Stimulated activated CD8-positive, alpha-beta memory T cell treated with anti-CD3 and anti-CD28 coated beads, Interleukin-2, amount 100 ng/mL, for 48 hours (primary cell): ENCODE data around the gene CRYGC.

ENCODE experiments used
- DNase-seq, 2 donors: peaks; one replicate each; pipeline ENCODE4 v3.0.0-alpha.2; 2020; ENCODE audit warnings: low read depth in 2 of 2

CRYGC gene

DNA sequence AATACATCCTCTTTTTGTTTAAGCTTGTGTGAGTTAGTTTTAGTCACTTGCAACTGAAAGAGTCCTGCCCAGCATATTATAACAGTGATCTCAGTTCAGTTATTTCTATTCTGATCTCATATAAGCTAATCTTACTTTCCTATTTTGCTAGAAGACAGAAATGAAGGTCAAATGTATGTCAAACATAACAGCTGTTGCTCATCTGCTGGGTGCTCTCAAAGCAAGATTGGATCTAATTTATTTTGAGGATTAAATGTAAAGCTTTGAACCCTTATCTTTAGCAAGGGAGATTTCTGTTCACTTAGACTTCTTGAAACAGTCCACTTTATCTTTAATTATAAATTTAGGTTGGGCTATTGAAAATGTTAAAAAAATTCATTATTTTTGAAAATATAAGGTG is 36.5 kb downstream of the CRYGC start:
- DNase-seq: no peak

DNA sequence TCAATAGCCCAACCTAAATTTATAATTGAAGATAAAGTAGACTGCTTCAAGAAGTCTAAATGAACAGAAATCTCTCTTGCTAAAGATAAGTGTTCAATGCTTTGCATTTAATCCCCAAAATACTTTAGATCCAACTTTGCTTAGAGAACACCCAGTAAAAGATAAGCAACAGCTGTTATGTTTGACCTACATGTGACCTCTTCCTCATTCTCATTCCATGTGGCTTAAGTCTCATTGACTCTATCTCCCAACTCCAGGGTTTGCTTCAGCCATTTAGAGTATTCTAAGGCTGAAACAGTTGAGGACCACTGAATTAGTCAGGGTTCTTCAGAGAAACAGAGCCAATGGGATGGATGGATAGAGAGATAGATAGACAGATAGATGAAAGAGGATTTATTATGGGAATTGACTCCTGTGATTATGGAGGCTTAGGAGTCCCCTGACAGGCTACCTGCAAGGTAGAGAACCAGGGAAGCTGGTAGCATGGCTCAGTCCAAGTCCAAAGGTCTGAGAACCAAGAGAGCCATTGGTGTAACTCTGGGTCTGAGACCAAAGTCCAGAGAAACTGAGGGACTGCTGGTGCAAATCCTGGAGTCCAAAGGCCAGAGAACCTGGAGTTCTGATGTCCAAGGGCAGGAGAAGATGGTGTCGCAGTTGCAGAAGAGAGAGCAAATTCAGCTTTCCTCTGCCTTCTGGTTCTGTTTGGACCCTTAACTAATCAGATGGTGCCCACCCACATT is 37.4 kb downstream of the CRYGC start:
- DNase-seq: no peak

DNA sequence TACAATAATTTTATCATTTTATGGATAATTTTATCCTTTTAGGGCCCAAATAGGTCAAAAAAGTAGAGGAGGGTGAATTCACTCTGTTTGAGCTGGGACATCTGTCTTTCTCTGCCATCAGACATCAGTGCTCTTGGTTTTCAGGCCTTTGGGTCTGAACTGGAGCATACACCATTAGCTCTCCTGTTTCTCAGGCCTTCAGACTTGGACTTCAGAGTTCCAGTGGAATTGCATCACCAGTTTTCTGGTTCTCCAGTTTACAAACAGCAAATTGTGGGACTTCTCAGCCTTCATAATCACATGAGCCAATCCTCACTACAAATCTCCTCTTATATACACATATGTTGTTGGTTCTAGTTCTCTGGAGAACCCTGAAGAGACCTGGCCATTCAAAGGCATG is 39.2 kb downstream of the CRYGC start:
- no peak for DNase-seq

DNA sequence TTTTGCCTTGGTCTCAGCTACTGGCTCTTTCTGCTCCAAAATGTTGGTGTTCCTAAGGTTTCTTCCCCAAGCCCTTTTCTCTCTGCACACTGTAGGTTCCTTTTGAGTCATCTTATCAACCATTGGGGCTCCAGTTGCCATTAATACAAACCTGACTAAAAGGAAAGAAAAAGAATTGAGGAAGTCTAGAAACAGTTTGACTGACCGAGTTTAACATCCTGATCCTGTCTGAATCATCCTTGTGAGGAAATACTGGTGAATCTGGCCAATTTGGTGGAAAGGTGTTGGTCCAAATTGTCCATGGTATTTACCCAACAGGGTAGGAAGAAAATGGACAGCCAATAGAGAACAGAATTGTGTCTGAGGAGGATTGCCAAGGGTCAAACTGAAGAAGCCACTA is 43.6 kb downstream of the CRYGC start:
- DNase-seq: no peak

DNA sequence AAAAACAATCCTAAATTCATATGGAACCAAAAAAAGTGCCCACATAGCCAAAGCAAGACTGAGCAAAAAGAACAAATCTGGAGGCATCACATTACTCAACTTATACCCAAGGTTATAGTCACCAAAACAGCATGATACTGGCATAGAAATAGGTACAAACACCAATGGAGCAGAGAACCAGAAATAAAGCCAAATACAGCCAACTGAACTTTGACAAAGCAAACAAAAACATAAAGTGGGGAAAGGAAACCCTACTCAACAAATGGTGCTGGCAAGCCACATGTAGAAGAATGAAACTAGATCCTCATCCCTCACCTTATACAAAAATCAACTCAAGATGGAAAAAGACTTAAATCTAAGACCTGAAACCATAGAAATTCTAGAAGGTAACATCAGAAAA is 45.8 kb downstream of the CRYGC start:
- DNase-seq: no peak
